Esophagus squamous epithelium (tissue), 4 donors: ENCODE measurements around the gene AHDC1.
A peak's percentile ranks its signal among the peaks of the same experiment; 100 is the strongest.

Experiments used
- POLR2A ChIP-seq, 4 donors: fragments of 450-650 bp; IDR thresholded peaks; one replicate each; pipeline ENCODE4 v1.6.1; 2017; ENCODE audit warnings: antibody characterized with exemption in 4 of 4, mild to moderate bottlenecking in 4 of 4, moderate library complexity in 3 of 4
- TF ChIP-seq, protein P1 (sequence below), 6 experiments: fragments of 450-650 bp in 4 of 6; fragments of 200-600 bp in 2 of 6; sonication (generic) in 2 of 6; IDR thresholded peaks; one replicate each; pipeline ENCODE4 v1.5.1; 2016 to 2019; ENCODE audit warnings: antibody characterized with exemption in 6 of 6, mild to moderate bottlenecking in 4 of 6, moderate library complexity in 4 of 6

DNA sequence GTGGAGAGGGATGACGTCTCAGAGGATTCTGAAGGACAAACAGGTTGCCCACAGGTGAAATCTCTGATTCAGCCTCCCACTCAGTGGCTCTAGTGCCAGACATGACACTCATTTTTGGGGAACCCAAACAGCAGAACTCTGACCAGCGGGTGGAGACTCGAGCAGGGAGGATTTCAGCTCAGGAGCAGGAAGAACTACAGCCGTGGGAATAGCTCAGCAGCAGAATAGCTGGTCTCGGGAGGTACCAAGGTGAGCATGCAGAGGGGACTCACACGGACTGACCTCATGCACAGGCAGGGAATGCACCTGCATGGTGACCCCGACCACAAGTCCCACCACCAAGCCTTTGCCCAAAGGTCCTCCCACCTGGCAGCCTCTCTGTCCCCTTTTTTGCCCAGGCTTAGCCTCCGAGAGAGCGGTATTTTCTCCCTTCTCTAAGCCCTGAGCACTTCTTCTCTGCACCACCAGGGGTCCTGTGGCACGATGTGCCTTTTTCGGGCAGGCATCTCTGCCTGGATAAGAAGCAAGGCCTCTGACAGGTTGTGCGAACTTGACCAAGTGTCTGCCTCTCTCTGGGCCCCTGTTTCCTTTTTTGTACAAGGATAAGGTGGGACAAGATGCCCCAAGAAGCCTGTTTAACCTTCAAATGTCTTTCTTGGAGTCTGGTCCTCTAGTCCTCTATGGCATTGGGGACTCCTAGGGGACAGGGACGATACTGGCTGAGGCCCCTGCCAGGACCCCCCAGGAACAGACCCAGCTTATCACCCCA lies 39.8 kb upstream of the AHDC1 start:
- TF ChIP-seq, protein P1, sequence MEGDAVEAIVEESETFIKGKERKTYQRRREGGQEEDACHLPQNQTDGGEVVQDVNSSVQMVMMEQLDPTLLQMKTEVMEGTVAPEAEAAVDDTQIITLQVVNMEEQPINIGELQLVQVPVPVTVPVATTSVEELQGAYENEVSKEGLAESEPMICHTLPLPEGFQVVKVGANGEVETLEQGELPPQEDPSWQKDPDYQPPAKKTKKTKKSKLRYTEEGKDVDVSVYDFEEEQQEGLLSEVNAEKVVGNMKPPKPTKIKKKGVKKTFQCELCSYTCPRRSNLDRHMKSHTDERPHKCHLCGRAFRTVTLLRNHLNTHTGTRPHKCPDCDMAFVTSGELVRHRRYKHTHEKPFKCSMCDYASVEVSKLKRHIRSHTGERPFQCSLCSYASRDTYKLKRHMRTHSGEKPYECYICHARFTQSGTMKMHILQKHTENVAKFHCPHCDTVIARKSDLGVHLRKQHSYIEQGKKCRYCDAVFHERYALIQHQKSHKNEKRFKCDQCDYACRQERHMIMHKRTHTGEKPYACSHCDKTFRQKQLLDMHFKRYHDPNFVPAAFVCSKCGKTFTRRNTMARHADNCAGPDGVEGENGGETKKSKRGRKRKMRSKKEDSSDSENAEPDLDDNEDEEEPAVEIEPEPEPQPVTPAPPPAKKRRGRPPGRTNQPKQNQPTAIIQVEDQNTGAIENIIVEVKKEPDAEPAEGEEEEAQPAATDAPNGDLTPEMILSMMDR (IDR thresholded peaks at IDR 0.05): peak; percentile 76 to 88 (median 82)
- no peak for TF ChIP-seq POLR2A (IDR thresholded peaks at IDR 0.05)
